Ectodermal cell (in vitro differentiated cells): ENCODE results near the gene NEDD4L.
"Not testable (repeated sequence)": the region's sequence is repeated elsewhere in the genome, so short reads cannot be mapped to it uniquely, and the experiment has no call there.

Experiments used
- H3K27ac ChIP-seq: 2 replicates; pipeline ENCODE4 v1.7.0; 2013; ENCODE audit warnings: mild to moderate bottlenecking, low read depth, low read length; ENCODE audit not compliant: insufficient read depth, poor library complexity, severe bottlenecking
- H3K27me3 ChIP-seq: 2 replicates; pipeline ENCODE4 v1.7.0; 2013; ENCODE audit warnings: mild to moderate bottlenecking, low read length; ENCODE audit not compliant: insufficient read depth, control insufficient read depth, poor library complexity, severe bottlenecking
- H3K36me3 ChIP-seq: one replicate; pipeline ENCODE4 v1.7.0; 2013; ENCODE audit warnings: low read length; ENCODE audit not compliant: control insufficient read depth, insufficient read depth
- H3K4me1 ChIP-seq: one replicate; pipeline ENCODE4 v1.7.0; 2013; ENCODE audit warnings: low read length; ENCODE audit not compliant: control insufficient read depth, insufficient read depth
- H3K4me3 ChIP-seq: 2 replicates; pipeline ENCODE4 v1.7.0; 2013; ENCODE audit warnings: low read depth, low read length, control low read depth; ENCODE audit not compliant: insufficient read depth
- H3K9me3 ChIP-seq: 2 replicates; pipeline ENCODE4 v1.7.0; 2013; ENCODE audit warnings: mild to moderate bottlenecking, low read length, moderate library complexity; ENCODE audit not compliant: control insufficient read depth
- WGBS, 2 experiments: methylation state at CpG; one replicate each; pipeline ENCODE4 v1.1.7; 2013; ENCODE audit warnings: missing lambda C conversion rate in 2 of 2; 5-methylcytosine and 5-hydroxymethylcytosine counted together

Gene NEDD4L

DNA sequence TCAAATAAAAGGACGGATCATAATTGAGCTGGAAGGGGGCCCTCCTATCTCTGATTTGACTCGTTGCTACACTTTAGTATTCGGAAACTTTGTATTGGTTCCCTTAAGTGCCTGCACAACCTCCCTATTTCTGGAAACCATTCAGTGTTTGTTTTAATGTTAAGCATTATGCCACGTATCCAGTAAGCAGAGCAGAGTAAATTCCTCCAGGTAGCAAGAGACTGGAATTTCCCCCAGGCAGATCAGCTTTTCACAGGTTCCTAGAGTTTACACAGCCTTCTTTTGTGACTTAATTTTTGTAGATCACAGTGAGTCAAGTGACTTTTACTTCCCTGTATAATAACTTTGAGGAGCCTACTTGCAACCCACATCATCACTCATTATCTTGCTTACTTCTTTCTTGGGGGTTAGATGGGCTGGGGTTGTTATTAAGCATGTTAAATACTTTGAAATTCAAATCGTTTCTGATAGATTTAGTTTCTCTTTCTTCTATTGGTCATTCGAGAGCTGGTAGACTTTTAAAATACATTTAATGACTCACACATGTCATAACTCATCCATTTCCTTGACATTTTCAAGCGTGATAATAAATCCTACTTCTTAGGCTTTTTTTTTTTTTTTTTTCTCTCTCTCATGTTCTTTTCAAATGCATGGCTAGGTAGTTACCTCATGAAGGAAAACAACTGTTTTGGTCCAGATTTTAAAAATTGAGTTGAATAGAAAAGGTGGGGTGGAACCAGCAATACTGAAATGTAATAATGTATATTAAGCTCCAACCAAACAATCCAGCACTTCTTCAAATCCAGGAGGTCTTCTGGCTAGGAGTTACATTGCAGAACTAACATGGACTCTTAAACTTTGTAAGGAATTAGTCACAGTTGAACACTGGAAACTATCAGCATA is 219.3 kb downstream of the NEDD4L start:
- H3K27ac ChIP-seq: no peak overlapping the region
- no peak overlapping the region for H3K4me3 ChIP-seq
- no peaks in the 10 kb centered on the region for H3K4me1 ChIP-seq
- H3K9me3 ChIP-seq: no peaks in the 10 kb centered on the region
- no peaks in the 10 kb centered on the region for H3K36me3 ChIP-seq
- no peaks in the 10 kb centered on the region for H3K27me3 ChIP-seq
- WGBS, 2 experiments: 82 to 84% methylated on average over 7 of the region's 7 CpGs

GRCh38 chr18:58264075-58264474 is 220.0 kb downstream of the NEDD4L start:
- Histone ChIP-seq H3K9me3 (no peaks in the 10 kb centered on the region), H3K4me1 (no peaks in the 10 kb centered on the region), H3K27ac (no peak overlapping the region), H3K36me3 (no peaks in the 10 kb centered on the region), H3K4me3 (no peak overlapping the region), H3K27me3 (no peaks in the 10 kb centered on the region)
- 92 to 97% methylated on average over 5 of the region's 5 CpGs for WGBS, 2 experiments

DNA sequence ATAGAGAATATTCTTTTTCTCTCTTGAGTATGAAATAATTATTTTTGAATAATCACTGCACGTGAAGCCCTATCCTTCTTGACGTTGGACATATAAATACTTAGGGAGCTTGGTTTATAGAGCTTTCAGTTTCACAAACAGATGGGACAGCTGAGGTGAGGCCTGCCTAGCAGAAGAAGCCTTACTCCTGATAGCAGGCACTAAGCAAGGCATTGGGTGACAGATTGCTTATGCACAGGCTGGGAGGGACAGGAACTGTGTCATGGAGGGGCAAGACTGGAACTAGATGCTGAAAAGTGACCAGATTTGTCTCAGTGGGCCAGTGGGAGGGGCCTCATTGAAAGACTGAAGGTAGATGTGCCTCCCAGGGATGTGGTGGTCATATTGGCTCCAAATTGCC is 220.8 kb downstream of the NEDD4L start:
- WGBS, 2 experiments: 96 to 100% methylated on average over 2 of the region's 2 CpGs
- no peaks in the 10 kb centered on the region for H3K9me3 ChIP-seq
- H3K4me3 ChIP-seq: no peak overlapping the region
- H3K36me3 ChIP-seq: no peaks in the 10 kb centered on the region
- no peaks in the 10 kb centered on the region for H3K4me1 ChIP-seq
- no peak overlapping the region for H3K27ac ChIP-seq
- no peaks in the 10 kb centered on the region for H3K27me3 ChIP-seq

GRCh38 chr18:58265489-58265888 is 221.5 kb downstream of the NEDD4L start:
- H3K4me1 ChIP-seq, H3K27me3 ChIP-seq, H3K27ac ChIP-seq, H3K36me3 ChIP-seq, H3K9me3 ChIP-seq, H3K4me3 ChIP-seq: not testable (repeated sequence)
- 94 to 98% methylated on average over 3 of the region's 3 CpGs for WGBS, 2 experiments

GRCh38 chr18:58266291-58266690 is 222.3 kb downstream of the NEDD4L start:
- no peak overlapping the region for H3K27ac ChIP-seq

DNA sequence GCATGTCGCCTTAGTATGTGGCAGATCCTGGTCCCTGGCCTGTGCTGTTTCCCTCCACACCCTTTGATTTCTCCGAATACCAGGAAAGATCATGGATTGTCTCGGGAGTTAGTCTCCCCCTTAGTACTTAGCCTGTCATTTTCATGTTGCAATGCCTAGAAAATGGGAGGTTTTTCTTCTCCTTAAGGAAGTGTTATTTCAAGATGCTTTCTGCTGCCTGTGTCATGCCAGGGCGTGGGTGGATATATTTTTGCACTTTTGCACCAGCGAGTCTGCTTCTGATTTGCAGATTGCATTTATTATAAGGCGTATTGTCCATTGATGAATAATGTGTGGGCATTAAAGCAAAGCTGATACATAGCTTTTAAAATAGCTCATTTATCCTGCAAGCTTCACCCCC is 223.5 kb downstream of the NEDD4L start:
- Histone ChIP-seq H3K36me3 (no peaks in the 10 kb centered on the region), H3K9me3 (no peaks in the 10 kb centered on the region), H3K4me3 (no peak overlapping the region), H3K27me3 (no peaks in the 10 kb centered on the region), H3K27ac (no peak overlapping the region), H3K4me1 (no peaks in the 10 kb centered on the region)
- WGBS, 2 experiments: 95 to 97% methylated on average over 6 of the region's 6 CpGs

More at GRCh38 chr18:58266291-58266690, 222.3 kb downstream of the NEDD4L start:
- WGBS, 2 experiments: 91 to 100% methylated on average over 1 of the region's 1 CpG
- H3K4me1 ChIP-seq: no peaks in the 10 kb centered on the region
- H3K36me3 ChIP-seq: no peaks in the 10 kb centered on the region
- no peak overlapping the region for H3K4me3 ChIP-seq
- H3K9me3 ChIP-seq: no peaks in the 10 kb centered on the region
- H3K27me3 ChIP-seq: no peaks in the 10 kb centered on the region

DNA sequence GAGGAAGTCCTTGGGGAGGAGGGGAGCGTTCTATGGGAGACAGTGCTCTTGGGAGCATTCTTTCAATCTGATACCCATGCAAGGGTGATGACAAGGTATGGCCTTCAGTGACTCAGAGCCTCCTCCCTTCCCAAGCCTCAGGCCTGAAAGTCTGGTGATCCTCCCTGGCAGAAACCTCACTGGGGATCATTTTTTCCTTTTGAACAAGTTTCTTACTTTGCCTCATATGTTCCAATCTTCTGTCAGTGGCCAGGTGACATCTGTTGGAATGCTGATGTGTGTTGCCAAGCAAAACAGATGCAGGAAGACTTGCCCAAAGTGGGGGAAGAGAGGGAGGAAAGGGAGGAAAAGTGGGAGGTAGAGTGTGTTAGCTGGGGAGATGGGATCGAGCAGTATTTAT is 224.8 kb downstream of the NEDD4L start:
- H3K27ac ChIP-seq: no peak overlapping the region
- H3K27me3 ChIP-seq: no peaks in the 10 kb centered on the region
- no peak overlapping the region for H3K4me3 ChIP-seq
- 94 to 98% methylated on average over 2 of the region's 2 CpGs for WGBS, 2 experiments
- no peaks in the 10 kb centered on the region for H3K4me1 ChIP-seq
- no peaks in the 10 kb centered on the region for H3K36me3 ChIP-seq
- no peaks in the 10 kb centered on the region for H3K9me3 ChIP-seq

DNA sequence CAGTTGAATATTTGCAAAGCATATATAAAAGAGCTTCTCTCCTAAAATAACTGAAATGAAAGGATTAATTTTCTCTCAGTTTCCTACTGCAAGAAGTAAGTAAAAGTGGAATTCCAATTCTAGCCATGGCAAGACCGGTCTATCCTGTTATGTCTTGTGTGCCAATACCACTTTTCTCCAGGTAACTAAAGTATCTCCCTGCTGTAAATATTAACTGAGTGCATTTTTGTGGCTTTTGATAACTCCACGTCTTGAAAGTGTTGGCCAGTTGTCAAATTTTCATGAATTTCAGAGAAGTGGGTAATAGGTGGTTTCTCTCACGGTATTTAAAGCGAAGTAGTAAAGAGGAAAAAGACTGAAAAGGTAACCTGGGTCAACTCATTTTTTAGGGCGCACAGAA is 225.9 kb downstream of the NEDD4L start:
- H3K27me3 ChIP-seq: no peaks in the 10 kb centered on the region
- H3K4me3 ChIP-seq: no peak overlapping the region
- no peaks in the 10 kb centered on the region for H3K9me3 ChIP-seq
- no peaks in the 10 kb centered on the region for H3K4me1 ChIP-seq
- 95 to 96% methylated on average over 5 of the region's 5 CpGs for WGBS, 2 experiments
- H3K36me3 ChIP-seq: no peaks in the 10 kb centered on the region
- no peak overlapping the region for H3K27ac ChIP-seq

DNA sequence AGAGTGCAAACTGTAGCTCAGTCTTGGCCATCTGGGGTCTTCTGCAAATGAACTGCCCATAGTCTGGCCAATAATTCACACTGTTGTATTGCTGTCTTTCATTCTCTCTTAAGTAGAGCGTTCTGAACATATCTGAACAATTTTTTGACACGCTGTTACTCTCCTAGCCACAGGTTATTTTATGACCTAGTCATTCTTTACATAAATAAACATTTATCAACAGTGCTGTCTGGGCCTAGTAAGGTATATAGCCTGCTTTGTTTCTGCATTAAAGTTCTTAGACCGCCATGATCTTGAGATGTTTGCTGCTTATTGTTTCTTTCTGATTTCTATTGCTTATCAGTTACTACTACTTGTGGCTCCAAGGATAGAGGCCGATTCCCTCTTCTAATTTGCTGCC is 226.4 kb downstream of the NEDD4L start:
- H3K4me1 ChIP-seq: no peaks in the 10 kb centered on the region

DNA sequence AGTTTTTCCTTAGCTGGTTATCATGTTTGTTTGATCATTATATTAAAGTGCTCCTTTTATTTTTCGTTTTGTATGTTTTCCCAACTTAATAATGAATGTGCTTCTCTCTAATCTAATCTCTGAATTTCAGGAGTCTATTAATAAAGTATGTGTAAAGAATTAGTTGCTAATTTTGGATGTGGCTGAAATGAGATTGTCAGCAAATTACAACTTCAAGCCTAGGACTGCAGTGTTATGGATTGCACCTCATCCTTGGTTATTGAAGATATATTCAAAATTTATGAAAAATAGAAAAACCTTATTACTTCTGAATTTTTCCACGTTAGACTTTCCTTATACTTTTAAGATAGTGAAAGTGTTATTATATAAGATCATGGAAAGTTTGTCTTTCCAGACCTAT is 227.7 kb downstream of the NEDD4L start:
- no peaks in the 10 kb centered on the region for H3K27me3 ChIP-seq
- 88% methylated on average over 1 of the region's 2 CpGs; no CpG with 5 or more reads in 1 of the 2 experiments for WGBS, 2 experiments
- H3K27ac ChIP-seq: no peak overlapping the region
- H3K4me3 ChIP-seq: no peak overlapping the region
- no peaks in the 10 kb centered on the region for H3K9me3 ChIP-seq
- no peaks in the 10 kb centered on the region for H3K4me1 ChIP-seq
- H3K36me3 ChIP-seq: no peaks in the 10 kb centered on the region

More for the DNA sequence above, 226.4 kb downstream of the NEDD4L start:
- Histone ChIP-seq H3K27me3 (no peaks in the 10 kb centered on the region), H3K27ac (no peak overlapping the region), H3K36me3 (no peaks in the 10 kb centered on the region), H3K4me3 (no peak overlapping the region), H3K9me3 (no peaks in the 10 kb centered on the region)
- WGBS, 2 experiments: 93 to 98% methylated on average over 4 of the region's 4 CpGs
